SK-N-SH (cell line): Measurements from ENCODE around the gene SCARF1. TPM values are rescaled to one million over a fixed set of nuclear protein-coding genes. Genes with fewer than 3 reads are reported as not detected.

Experiments used
- CTCF ChIA-PET: fragments of 300-600, 350-600 bp; formaldehyde crosslinking; extraction: SDS; loops from one replicate; lab custom pipeline; 2021; lab: Yijun Ruan, JAX
- POLR2A ChIA-PET: fragments of 350-600 bp; sonication (Branson Sonifier 250); formaldehyde crosslinking; extraction: SDS; loops from one replicate; lab custom pipeline; 2020; ENCODE audit warnings: antibody characterized with exemption, inconsistent platforms; lab: Yijun Ruan, JAX
- DNase-seq: peaks from one replicate; pipeline ENCODE4 v3.0.0; 2012
- H2AFZ ChIP-seq: fragments of 200-600 bp; sonication (generic); 2 replicates; pipeline ENCODE4 v1.8.1; 2016; ENCODE audit warnings: antibody characterized with exemption, mild to moderate bottlenecking, low read depth
- H3F3A ChIP-seq: fragments of 200-600 bp; sonication (generic); replicated peaks from 2 replicates; pipeline ENCODE3; 2016; ENCODE audit warnings: antibody characterized with exemption, mild to moderate bottlenecking; ENCODE audit not compliant: insufficient read depth
- H3K27ac ChIP-seq, 2 experiments: fragments of 200-500 bp in 1 of 2; fragments of 200-600 bp in 1 of 2; sonication (Bioruptor generic) in 1 of 2; sonication (generic), shearing (Covaris generic) in 1 of 2; 2 replicates each; pipeline versions ENCODE4 v1.5.1 to v1.6.1; 2014 to 2016; ENCODE audit warnings: low read depth in 2 of 2, inconsistent platforms in 1 of 2, low read length in 1 of 2, mild to moderate bottlenecking in 1 of 2, mixed read lengths in 1 of 2
- H3K27me3 ChIP-seq: fragments of 200-600 bp; sonication (generic), shearing (Covaris generic); 2 replicates; pipeline ENCODE4 v1.6.1; 2016; ENCODE audit warnings: mixed run types; ENCODE audit not compliant: insufficient read depth
- H3K36me3 ChIP-seq, 2 experiments: fragments of 200-500 bp in 1 of 2; fragments of 200-600 bp in 1 of 2; sonication (Bioruptor generic) in 1 of 2; sonication (generic) in 1 of 2; replicated peaks in 1 of 2; 2 replicates each; pipeline versions ENCODE3 to v1.5.1; 2014 to 2016; ENCODE audit warnings: low read length in 1 of 2, mild to moderate bottlenecking in 1 of 2; ENCODE audit not compliant: insufficient read depth in 2 of 2, control insufficient read depth in 1 of 2
- H3K4me1 ChIP-seq, 2 experiments: fragments of 200-500 bp in 1 of 2; fragments of 200-600 bp in 1 of 2; sonication (Bioruptor generic) in 1 of 2; sonication (generic), shearing (Covaris generic) in 1 of 2; 2 replicates each; pipeline versions ENCODE4 v1.5.1 to v1.6.1; 2014 to 2016; ENCODE audit warnings: low read depth in 1 of 2, low read length in 1 of 2, mixed run types in 1 of 2; ENCODE audit not compliant: insufficient read depth in 2 of 2, control insufficient read depth in 1 of 2
- H3K4me2 ChIP-seq: fragments of 200-600 bp; sonication (generic), shearing (Covaris generic); 2 replicates; pipeline ENCODE4 v1.6.1; 2017; ENCODE audit warnings: mixed run types
- H3K4me3 ChIP-seq, 2 experiments: fragments of 200-500 bp in 1 of 2; fragments of 200-600 bp in 1 of 2; sonication (Bioruptor generic) in 1 of 2; sonication (generic), shearing (Covaris generic) in 1 of 2; 2 replicates each; pipeline versions ENCODE4 v1.5.1 to v1.8.1; 2014 to 2016; ENCODE audit warnings: low read depth in 2 of 2, inconsistent platforms in 1 of 2, low read length in 1 of 2, mild to moderate bottlenecking in 1 of 2, mixed read lengths in 1 of 2, moderate library complexity in 1 of 2
- H3K79me2 ChIP-seq: fragments of 200-600 bp; sonication (generic); 2 replicates; pipeline ENCODE4 v1.8.1; 2017; ENCODE audit warnings: mild to moderate bottlenecking; ENCODE audit not compliant: insufficient read depth
- H3K9ac ChIP-seq: fragments of 200-600 bp; sonication (generic); 2 replicates; pipeline ENCODE4 v1.6.1; 2017; ENCODE audit warnings: mixed run types
- H3K9me2 ChIP-seq: fragments of 200-600 bp; sonication (generic); 2 replicates; pipeline ENCODE4 v1.6.1; 2017; ENCODE audit warnings: mixed run types
- H3K9me3 ChIP-seq: fragments of 200-600 bp; sonication (generic); 2 replicates; pipeline ENCODE4 v1.6.1; 2017; ENCODE audit warnings: mixed run types, mild to moderate bottlenecking, moderate library complexity
- H4K20me1 ChIP-seq: fragments of 200-600 bp; sonication (generic); 2 replicates; pipeline ENCODE4 v1.6.1; 2017; ENCODE audit warnings: mild to moderate bottlenecking, mixed run types; ENCODE audit not compliant: insufficient read depth
- EP300 ChIP-seq, 2 experiments: IDR thresholded peaks; 2 replicates each; pipeline versions ENCODE4 v1.4.0 to v1.6.1; 2012; ENCODE audit warnings: borderline replicate concordance in 1 of 2, low read depth in 1 of 2, low read length in 1 of 2
- EZH2phosphoT487 ChIP-seq: fragments of 200-600 bp; sonication (generic); IDR thresholded peaks from 2 replicates; pipeline ENCODE4 v1.6.1; 2017; ENCODE audit warnings: low read depth, mixed run types, mild to moderate bottlenecking, antibody characterized with exemption, moderate library complexity, borderline replicate concordance
- FOXJ3 ChIP-seq: sonication (generic); formaldehyde crosslinking; IDR thresholded peaks from 2 replicates; pipeline ENCODE4 v1.5.1; 2020; ENCODE audit warnings: mild to moderate bottlenecking, missing genetic modification reagents
- JUND ChIP-seq: IDR thresholded peaks from 2 replicates; pipeline ENCODE4 v1.4.0; 2012
- NFIC ChIP-seq: IDR thresholded peaks from 2 replicates; pipeline ENCODE4 v1.4.0; 2012; ENCODE audit warnings: borderline replicate concordance
- POLR2AphosphoS5 ChIP-seq: IDR thresholded peaks from 2 replicates; pipeline ENCODE4 v1.6.1; 2012; ENCODE audit warnings: low read depth, low read length
- RAD21 ChIP-seq: IDR thresholded peaks from 2 replicates; pipeline ENCODE4 v1.6.1; 2012; ENCODE audit warnings: mild to moderate bottlenecking, low read length
- RFX5 ChIP-seq: IDR thresholded peaks from 2 replicates; pipeline ENCODE4 v1.6.1; 2012; ENCODE audit warnings: mild to moderate bottlenecking, improper control_type of control experiment, low read length
- WGBS: methylation state at CpG from one replicate; pipeline ENCODE4 v1.1.6; 2017; ENCODE audit warnings: low lambda C conversion rate; 5-methylcytosine and 5-hydroxymethylcytosine counted together
- polyA plus RNA-seq, 3 experiments: library from polyadenylated mRNA; depleted of rRNA; stranded (reverse); fragments of >200 nt; gene quantifications; 2 replicates each; pipeline ENCODE4 v1.2.3, GENCODE V29; 2012
- TF ChIP-seq, protein P1 (sequence below): IDR thresholded peaks from 2 replicates; pipeline ENCODE4 v1.4.0; 2012; ENCODE audit warnings: low read depth, borderline replicate concordance

SCARF1 gene
- polyA plus RNA-seq, 1 of the 3 experiments (the other 2 are of a cell fraction): 0.39 TPM

DNA sequence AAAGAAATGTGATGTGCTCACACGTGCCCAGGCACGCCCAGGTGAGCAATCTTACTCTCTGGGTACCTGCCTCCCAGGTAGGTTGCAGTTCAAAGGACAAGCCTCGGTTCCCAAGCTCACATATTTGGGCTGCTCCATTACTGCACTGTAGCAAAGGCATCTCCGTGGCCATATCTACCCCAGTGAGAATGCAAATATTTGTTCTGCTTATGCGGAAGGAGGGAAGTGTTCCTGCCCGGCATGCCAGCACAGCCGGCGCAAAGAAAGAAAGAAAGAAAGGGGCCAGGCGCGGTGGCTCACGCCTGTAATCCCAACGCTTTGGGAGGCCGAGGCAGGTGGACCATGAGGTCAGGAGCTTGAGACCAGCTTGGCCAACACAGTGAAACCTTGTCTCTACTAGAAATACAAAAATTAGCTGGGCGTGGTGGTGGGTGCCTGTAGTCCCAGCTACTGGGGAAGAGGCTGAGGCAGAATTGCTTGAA is 47.6 kb downstream of the SCARF1 start:
- DNase-seq: no peak
- Histone ChIP-seq H3K4me1 (no peaks in the 10 kb centered on the region), H3K9me2 (no peaks in the 10 kb centered on the region), H3K27me3 (no peaks in the 10 kb centered on the region), H3K9ac (no peak overlapping the region), H4K20me1 (no peaks in the 10 kb centered on the region), H3K9me3 (no peaks in the 10 kb centered on the region), H3K4me3 (no peak overlapping the region), H3K27ac (no peak overlapping the region), H3K79me2 (no peaks in the 10 kb centered on the region), H2AFZ (no peak overlapping the region), H3F3A (no peaks in the 10 kb centered on the region), H3K36me3 (no peaks in the 10 kb centered on the region), H3K4me2 (no peak overlapping the region)
- no peak for TF ChIP-seq FOXJ3 (CRISPR knock-in tag)
- no peak for TF ChIP-seq RAD21
- TF ChIP-seq RFX5: no peak
- TF ChIP-seq EP300 (IDR thresholded peaks at IDR 0.05; ENCODE audit: borderline replicate concordance in 1 of 2, low read depth in 1 of 2, low read length in 1 of 2): no peak
- TF ChIP-seq JUND: no peak
- CTCF ChIA-PET: no interaction called here
- WGBS: 87% methylated on average over 14 of the region's 14 CpGs
- POLR2A ChIA-PET: no interaction called here

DNA sequence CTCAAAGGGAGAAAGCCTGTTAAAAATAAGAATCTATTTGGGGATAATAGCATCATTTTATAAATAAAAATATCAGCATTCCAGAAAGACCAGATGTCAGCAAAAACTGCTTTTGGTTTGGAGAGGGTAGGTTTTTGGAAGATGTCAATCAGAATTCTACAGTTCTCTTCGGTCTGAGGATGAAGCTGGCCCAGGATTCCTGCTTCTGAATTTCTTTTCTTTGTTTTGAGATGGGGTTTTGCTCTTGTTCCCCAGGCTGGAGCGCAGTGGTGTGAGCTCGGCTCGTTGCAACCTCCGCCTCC is 52.0 kb downstream of the SCARF1 start:
- Histone ChIP-seq H3K27me3 (no peaks in the 10 kb centered on the region), H2AFZ (no peak overlapping the region), H3K9me2 (no peaks in the 10 kb centered on the region), H3K4me2 (no peak overlapping the region), H4K20me1 (no peaks in the 10 kb centered on the region), H3K79me2 (no peaks in the 10 kb centered on the region), H3K36me3 (no peaks in the 10 kb centered on the region), H3K9me3 (no peaks in the 10 kb centered on the region), H3K9ac (no peak overlapping the region), H3K4me3 (no peak overlapping the region), H3K4me1 (peaks cover 0 to 13% of the 10 kb centered on the region in 2 experiments; a peak in 2 of 4 replicates), H3K27ac (no peak overlapping the region), H3F3A (peaks cover 8% of the 10 kb centered on the region)
- ChIA-PET CTCF (interaction anchor here (2.3 kb wide), 1 partner anchor 19 kb away, joined by 7 read pairs; no protein-coding TSS in a partner anchor), POLR2A (no interaction called here)
- no peak for TF ChIP-seq NFIC
- TF ChIP-seq, protein P1, sequence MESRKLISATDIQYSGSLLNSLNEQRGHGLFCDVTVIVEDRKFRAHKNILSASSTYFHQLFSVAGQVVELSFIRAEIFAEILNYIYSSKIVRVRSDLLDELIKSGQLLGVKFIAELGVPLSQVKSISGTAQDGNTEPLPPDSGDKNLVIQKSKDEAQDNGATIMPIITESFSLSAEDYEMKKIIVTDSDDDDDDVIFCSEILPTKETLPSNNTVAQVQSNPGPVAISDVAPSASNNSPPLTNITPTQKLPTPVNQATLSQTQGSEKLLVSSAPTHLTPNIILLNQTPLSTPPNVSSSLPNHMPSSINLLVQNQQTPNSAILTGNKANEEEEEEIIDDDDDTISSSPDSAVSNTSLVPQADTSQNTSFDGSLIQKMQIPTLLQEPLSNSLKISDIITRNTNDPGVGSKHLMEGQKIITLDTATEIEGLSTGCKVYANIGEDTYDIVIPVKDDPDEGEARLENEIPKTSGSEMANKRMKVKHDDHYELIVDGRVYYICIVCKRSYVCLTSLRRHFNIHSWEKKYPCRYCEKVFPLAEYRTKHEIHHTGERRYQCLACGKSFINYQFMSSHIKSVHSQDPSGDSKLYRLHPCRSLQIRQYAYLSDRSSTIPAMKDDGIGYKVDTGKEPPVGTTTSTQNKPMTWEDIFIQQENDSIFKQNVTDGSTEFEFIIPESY: no peak
- TF ChIP-seq EZH2phosphoT487: no peak
- no peak for TF ChIP-seq POLR2AphosphoS5
- 97% methylated on average over 5 of the region's 5 CpGs for WGBS
- no peak for DNase-seq
